HEK293 (cell line): ENCODE measurements around the gene CRLF2.
A peak's percentile ranks its signal among the peaks of the same experiment; 100 is the strongest.

Experiments
- CTCF ChIA-PET: fragments of 350-600 bp; formaldehyde crosslinking; extraction: SDS; loops from one replicate; lab custom pipeline; 2021; ENCODE audit warnings: antibody characterized with exemption; lab: Yijun Ruan, JAX
- POLR2A ChIA-PET: fragments of 300-600 bp; formaldehyde crosslinking; extraction: SDS; loops from one replicate; lab custom pipeline; 2020; ENCODE audit warnings: antibody characterized with exemption, inconsistent platforms; lab: Yijun Ruan, JAX
- H3K27ac ChIP-seq: fragments of 200-500 bp; sonication (Bioruptor generic); 2 replicates; pipeline ENCODE4 v1.5.1; 2014; ENCODE audit warnings: low read depth, low read length, control low read depth, inconsistent platforms; ENCODE audit errors: extremely low read depth
- H3K36me3 ChIP-seq, 2 experiments: fragments of 200-500 bp in 1 of 2; sonication (Bioruptor generic) in 1 of 2; 1 replicate in 1 of 2; 2 replicates in 1 of 2; pipeline ENCODE4 v1.5.1; 2014 to 2017; ENCODE audit warnings: inconsistent platforms in 2 of 2, low read length in 2 of 2; ENCODE audit not compliant: control insufficient read depth in 2 of 2, insufficient read depth in 1 of 2
- H3K4me1 ChIP-seq: fragments of 200-500 bp; sonication (Bioruptor generic); 2 replicates; pipeline ENCODE4 v1.5.1; 2014; ENCODE audit warnings: mild to moderate bottlenecking, low read length, inconsistent platforms; ENCODE audit not compliant: control insufficient read depth, insufficient read depth
- H3K4me3 ChIP-seq: 2 replicates; pipeline ENCODE4 v1.5.1; 2011; ENCODE audit warnings: low read depth, mild to moderate bottlenecking, control low read depth, low read length, moderate library complexity
- H3K9me3 ChIP-seq: fragments of 200-500 bp; sonication (Bioruptor generic); 2 replicates; pipeline ENCODE4 v1.5.1; 2014; ENCODE audit warnings: low read depth, low read length, inconsistent platforms; ENCODE audit not compliant: control insufficient read depth, insufficient read depth
- GFI1B ChIP-seq: fragments of 450-650 bp; formaldehyde crosslinking; IDR thresholded peaks from 2 replicates; pipeline ENCODE4 v1.5.1; 2016; ENCODE audit warnings: missing biosample characterization, missing genetic modification characterization
- KLF1 ChIP-seq: fragments of 450-650 bp; formaldehyde crosslinking; IDR thresholded peaks from 2 replicates; pipeline ENCODE4 v1.5.1; 2016; ENCODE audit warnings: missing biosample characterization, missing genetic modification characterization
- PRDM1 ChIP-seq: fragments of 450-650 bp; formaldehyde crosslinking; IDR thresholded peaks from 2 replicates; pipeline ENCODE4; 2016; ENCODE audit warnings: missing biosample characterization, missing genetic modification characterization
- PRDM6 ChIP-seq: fragments of 450-650 bp; formaldehyde crosslinking; IDR thresholded peaks from 2 replicates; pipeline ENCODE4 v1.5.1; 2017; ENCODE audit warnings: missing biosample characterization, missing genetic modification characterization
- ZBTB21 ChIP-seq: fragments of 450-650 bp; formaldehyde crosslinking; IDR thresholded peaks from 2 replicates; pipeline ENCODE4 v1.5.1; 2017; ENCODE audit warnings: missing biosample characterization, missing genetic modification characterization
- ZBTB48 ChIP-seq: fragments of 450-650 bp; formaldehyde crosslinking; IDR thresholded peaks from 2 replicates; pipeline ENCODE4 v1.5.1; 2016; ENCODE audit warnings: missing biosample characterization, missing genetic modification characterization
- ZBTB49 ChIP-seq: fragments of 450-650 bp; formaldehyde crosslinking; IDR thresholded peaks from 2 replicates; pipeline ENCODE4 v1.5.1; 2016; ENCODE audit warnings: missing biosample characterization, missing genetic modification characterization, low read depth
- ZFP69B ChIP-seq: fragments of 450-650 bp; formaldehyde crosslinking; IDR thresholded peaks from 2 replicates; pipeline ENCODE4 v1.5.1; 2016; ENCODE audit warnings: missing biosample characterization, missing genetic modification characterization
- ZNF140 ChIP-seq: fragments of 450-650 bp; formaldehyde crosslinking; IDR thresholded peaks from 2 replicates; pipeline ENCODE4 v1.5.1; 2016; ENCODE audit warnings: missing biosample characterization, missing genetic modification characterization
- ZNF174 ChIP-seq: fragments of 450-650 bp; formaldehyde crosslinking; IDR thresholded peaks from 2 replicates; pipeline ENCODE4 v1.5.0; 2017; ENCODE audit warnings: missing biosample characterization, mild to moderate bottlenecking, missing genetic modification characterization
- ZNF175 ChIP-seq: fragments of 450-650 bp; formaldehyde crosslinking; IDR thresholded peaks from 2 replicates; pipeline ENCODE4 v1.5.1; 2016; ENCODE audit warnings: missing biosample characterization, missing genetic modification characterization
- ZNF223 ChIP-seq: fragments of 450-650 bp; formaldehyde crosslinking; IDR thresholded peaks from 2 replicates; pipeline ENCODE4 v1.5.1; 2016; ENCODE audit warnings: missing biosample characterization, missing genetic modification characterization
- ZNF274 ChIP-seq, 2 experiments: fragments of 200-500 bp in 1 of 2; fragments of 450-650 bp in 1 of 2; sonication (Bioruptor generic) in 1 of 2; formaldehyde crosslinking in 1 of 2; IDR thresholded peaks; 2 replicates each; pipeline versions ENCODE4 v1.5.1 to v1.6.1; 2014 to 2016; ENCODE audit warnings: borderline replicate concordance in 1 of 2, inconsistent platforms in 1 of 2, low read length in 1 of 2, missing biosample characterization in 1 of 2, missing genetic modification characterization in 1 of 2
- ZNF423 ChIP-seq: fragments of 450-650 bp; formaldehyde crosslinking; IDR thresholded peaks from 2 replicates; pipeline ENCODE4 v1.5.1; 2016; ENCODE audit warnings: missing biosample characterization, missing genetic modification characterization
- ZNF48 ChIP-seq: fragments of 450-650 bp; formaldehyde crosslinking; IDR thresholded peaks from 2 replicates; pipeline ENCODE4 v1.5.1; 2016; ENCODE audit warnings: missing biosample characterization, missing genetic modification characterization
- ZNF518A ChIP-seq: fragments of 450-650 bp; formaldehyde crosslinking; conservative IDR thresholded peaks from 2 replicates; pipeline ENCODE4 v1.5.1; 2016; ENCODE audit warnings: low read depth, missing biosample characterization, missing genetic modification characterization
- ZNF596 ChIP-seq: fragments of 450-650 bp; IDR thresholded peaks from 2 replicates; pipeline ENCODE4 v1.5.0; 2018; ENCODE audit warnings: missing biosample characterization, mild to moderate bottlenecking, missing genetic modification characterization, moderate library complexity

The CRLF2 gene

GRCh38 chrX:1153940-1154339, 58.5 kb downstream of the CRLF2 start (continued):
- no peak for TF ChIP-seq ZNF518A (tag by site-specific recombination)
- TF ChIP-seq ZNF596 (tag by site-specific recombination), result no peak
- TF ChIP-seq, all 188 proteins: peak for 0

GRCh38 chrX:1152090-1152489, 60.4 kb downstream of the CRLF2 start:
- H3K4me1 ChIP-seq, result no peaks in the 10 kb centered on the region
- H3K27ac ChIP-seq, result no peak overlapping the region
- no peaks in the 10 kb centered on the region for H3K9me3 ChIP-seq
- CTCF ChIA-PET, result no interaction called here
- TF ChIP-seq ZFP69B, result no peak
- no peak for TF ChIP-seq ZNF274 (IDR thresholded peaks at IDR 0.05; ENCODE audit: low read length)
- TF ChIP-seq ZNF274 (tag by site-specific recombination; IDR thresholded peaks at IDR 0.05; ENCODE audit: borderline replicate concordance), result no peak
- TF ChIP-seq ZNF223 (tag by site-specific recombination), result no peak
- TF ChIP-seq ZNF175, result no peak
- TF ChIP-seq ZNF174 (tag by site-specific recombination), result no peak
- TF ChIP-seq KLF1, result no peak
- no peak for TF ChIP-seq ZBTB21 (tag by site-specific recombination)
- TF ChIP-seq ZBTB49 (tag by site-specific recombination), result no peak
- no peak for TF ChIP-seq ZBTB48 (tag by site-specific recombination)
- no peak for TF ChIP-seq GFI1B
- no peak for TF ChIP-seq ZNF423
- no peak for TF ChIP-seq ZNF48
- TF ChIP-seq PRDM6, result no peak
- H3K36me3 ChIP-seq, result no peaks in the 10 kb centered on the region
- H3K4me3 ChIP-seq, result no peak overlapping the region
- POLR2A ChIA-PET, result no interaction called here

DNA sequence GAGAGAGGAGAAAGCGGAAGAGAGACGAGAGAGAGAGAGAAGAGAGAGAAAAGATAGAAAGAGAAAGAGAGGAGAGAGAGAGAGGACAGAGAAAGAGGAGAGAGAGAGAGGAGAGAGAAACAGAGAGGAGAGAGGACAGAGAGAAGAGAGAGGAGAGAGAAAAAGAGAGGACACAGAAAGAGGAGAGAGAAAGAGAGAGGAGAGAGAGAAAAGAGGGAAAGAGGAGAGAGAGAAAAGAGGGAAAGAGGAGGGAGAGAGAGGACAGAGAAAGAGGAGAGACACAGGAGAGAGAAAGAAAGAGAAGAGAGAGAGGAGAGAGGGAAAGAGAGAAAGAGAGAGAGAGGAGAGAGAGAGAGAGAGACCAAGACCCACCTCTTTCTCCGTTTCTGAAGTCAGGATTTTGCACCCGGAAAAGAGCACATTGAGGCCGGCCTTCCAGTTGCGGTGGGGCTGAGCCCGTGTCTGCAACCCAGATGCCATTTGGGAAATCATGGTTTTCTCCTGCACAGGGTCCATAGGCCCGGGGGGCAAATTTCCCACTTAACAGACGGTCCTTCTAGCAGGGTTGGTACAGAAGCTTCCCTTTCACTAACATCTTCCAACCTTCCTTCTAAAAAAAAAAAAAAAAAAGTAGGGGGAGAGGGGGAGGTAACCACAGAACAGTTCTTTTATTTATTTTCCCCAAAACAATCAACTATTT, 60.9 kb downstream of the CRLF2 start:
- Histone ChIP-seq H3K36me3 (no peaks in the 10 kb centered on the region), H3K4me1 (no peaks in the 10 kb centered on the region), H3K4me3 (no peak overlapping the region), H3K9me3 (no peaks in the 10 kb centered on the region), H3K27ac (no peak overlapping the region)
- TF ChIP-seq ZNF140 (tag by site-specific recombination) (no peak), PRDM1 (peak; percentile 93), ZNF596 (tag by site-specific recombination) (peak; percentile 98)
- ChIA-PET POLR2A (no interaction called here), CTCF (no interaction called here)
